ENCODE measurements around the gene SETD3. TPM values are rescaled to one million over a fixed set of nuclear protein-coding genes. Genes with fewer than 3 reads are reported as not detected.

SETD3 gene
- polyA plus RNA-seq, 1 donor (not counting 4 experiments of a cell fraction or from before 2014, with no cell fraction given), result 48.1 TPM

GRCh38 chr14:99419905-99420304, 60.8 kb downstream of the SETD3 start:
- Histone ChIP-seq H3K4me2 (ENCODE audit: control insufficient read depth, extremely low read depth, insufficient read depth, low read depth, low read length) (no peak overlapping the region), H2AFZ (ENCODE audit: control insufficient read depth, low read length) (no peak overlapping the region), H4K20me1 (ENCODE audit: control insufficient read depth, extremely low read depth, insufficient read depth, low read length) (peaks cover 4% of the 10 kb centered on the region), H3K27me3 (ENCODE audit: control insufficient read depth, extremely low read depth, insufficient read depth, low read length) (no peaks in the 10 kb centered on the region), H3K36me3 (ENCODE audit: control insufficient read depth in 2 of 2, extremely low read depth in 1 of 2, insufficient read depth in 2 of 2, low read length in 2 of 2) (peaks cover 0 to 6% of the 10 kb centered on the region in 2 experiments), H3K27ac (ENCODE audit: control insufficient read depth, insufficient read depth, low read length) (no peak overlapping the region), H3K4me1 (ENCODE audit: control insufficient read depth, extremely low read depth, insufficient read depth, low read length) (peaks cover 6% of the 10 kb centered on the region), H3K9me3 (ENCODE audit: control insufficient read depth, low read depth, low read length) (no peaks in the 10 kb centered on the region), H3K9me1 (ENCODE audit: control insufficient read depth, extremely low read depth, insufficient read depth, low read length) (peaks cover 2% of the 10 kb centered on the region), H3K79me2 (ENCODE audit: control insufficient read depth, insufficient read depth, low read length) (peaks cover 2% of the 10 kb centered on the region), H3K4me3 (ENCODE audit: control insufficient read depth in 2 of 3, extremely low read depth in 1 of 3, insufficient read depth in 2 of 3, low read depth in 1 of 3, low read length in 3 of 3) (no peak overlapping the region), H3K9ac (ENCODE audit: control insufficient read depth, extremely low read depth, insufficient read depth, low read length) (no peak overlapping the region)
- FAIRE-seq (no peak), DNase-seq (ENCODE audit: low read depth, low spot score) (no peak)
- dilution Hi-C loops (cut with MboI; ENCODE audit: extremely low pct_ligation_motif_present, low sequenced_read_pairs), result no loop called here
- no peak for TF ChIP-seq EZH2 (IDR thresholded peaks at IDR 0.05; ENCODE audit: low read length)
- TF ChIP-seq CTCF (optimal IDR thresholded peaks at IDR 0.05 in 1 of 3, IDR thresholded peaks at IDR 0.05 in 1 of 3, conservative IDR thresholded peaks at IDR 0.05 in 1 of 3; ENCODE audit: extremely low read depth in 1 of 3, insufficient read depth in 2 of 3, low read length in 3 of 3), result no peak

- FAIRE-seq, result no peak
- dilution Hi-C loops (cut with MboI; ENCODE audit: extremely low pct_ligation_motif_present, low sequenced_read_pairs), result no loop called here
- no peaks in the 10 kb centered on the region for H3K9me1 ChIP-seq (ENCODE audit: control insufficient read depth, extremely low read depth, insufficient read depth, low read length)
- no peak for DNase-seq (ENCODE audit: low read depth, low spot score)
- no peak overlapping the region for H3K9ac ChIP-seq (ENCODE audit: control insufficient read depth, extremely low read depth, insufficient read depth, low read length)
- H3K9me3 ChIP-seq (ENCODE audit: control insufficient read depth, low read depth, low read length), result no peaks in the 10 kb centered on the region
- TF ChIP-seq CTCF (optimal IDR thresholded peaks at IDR 0.05 in 1 of 3, IDR thresholded peaks at IDR 0.05 in 1 of 3, conservative IDR thresholded peaks at IDR 0.05 in 1 of 3; ENCODE audit: extremely low read depth in 1 of 3, insufficient read depth in 2 of 3, low read length in 3 of 3) (no peak), EZH2 (IDR thresholded peaks at IDR 0.05; ENCODE audit: low read length) (no peak)
- H3K27me3 ChIP-seq (ENCODE audit: control insufficient read depth, extremely low read depth, insufficient read depth, low read length), result no peaks in the 10 kb centered on the region
- no peak overlapping the region for H3K4me2 ChIP-seq (ENCODE audit: control insufficient read depth, extremely low read depth, insufficient read depth, low read depth, low read length)
- H3K4me1 ChIP-seq (ENCODE audit: control insufficient read depth, extremely low read depth, insufficient read depth, low read length), result no peaks in the 10 kb centered on the region
- no peak overlapping the region for H3K27ac ChIP-seq (ENCODE audit: control insufficient read depth, insufficient read depth, low read length)
- H3K36me3 ChIP-seq (ENCODE audit: control insufficient read depth in 2 of 2, extremely low read depth in 1 of 2, insufficient read depth in 2 of 2, low read length in 2 of 2), result peaks cover 2 to 6% of the 10 kb centered on the region in 2 experiments
- H3K79me2 ChIP-seq (ENCODE audit: control insufficient read depth, insufficient read depth, low read length), result peaks cover 2% of the 10 kb centered on the region
- H4K20me1 ChIP-seq (ENCODE audit: control insufficient read depth, extremely low read depth, insufficient read depth, low read length), result no peaks in the 10 kb centered on the region
- no peak overlapping the region for H2AFZ ChIP-seq (ENCODE audit: control insufficient read depth, low read length)
- H3K4me3 ChIP-seq (ENCODE audit: control insufficient read depth in 2 of 3, extremely low read depth in 1 of 3, insufficient read depth in 2 of 3, low read depth in 1 of 3, low read length in 3 of 3), result no peak overlapping the region
Observed at GRCh38 chr14:99418242-99418641, 62.4 kb downstream of the SETD3 start.

Data from keratinocyte (primary cell).